SK-N-SH treated with all-trans-retinoic acid at 6 μM for 48 hours (cell line): ENCODE results near the gene PRPF38A.
"Not testable (repeated sequence)": the region's sequence is repeated elsewhere in the genome, so short reads cannot be mapped to it uniquely, and the experiment has no call there.

Source experiments
- ATAC-seq: fragments of 200-7000 bp; cut with Tn5 transposase; 3 replicates; pipeline ENCODE4 v1.9.1; 2020; ENCODE audit warnings: mild to moderate bottlenecking, moderate library complexity
- ARNTL ChIP-seq: fragments of 450-650 bp; formaldehyde crosslinking; IDR thresholded peaks from 2 replicates; pipeline ENCODE4 v1.5.0; 2020; ENCODE audit warnings: low read depth, mild to moderate bottlenecking, moderate library complexity, borderline replicate concordance
- BACH2 ChIP-seq: fragments of 250-450 bp; sonication (Bioruptor Pico); IDR thresholded peaks from 2 replicates; pipeline ENCODE4 v1.9.0; 2021; ENCODE audit warnings: mild to moderate bottlenecking, borderline replicate concordance
- CSDC2 ChIP-seq: fragments of 250-450 bp; sonication (Bioruptor Pico); IDR thresholded peaks from 2 replicates; pipeline ENCODE4 v1.5.0; 2020; ENCODE audit warnings: mild to moderate bottlenecking, moderate library complexity
- CSRNP3 ChIP-seq: fragments of 250-450 bp; sonication (Bioruptor Pico); IDR thresholded peaks from 2 replicates; pipeline ENCODE4 v1.5.1; 2021; ENCODE audit warnings: mild to moderate bottlenecking, moderate library complexity
- ESRRG ChIP-seq: fragments of 250-450 bp; sonication (Bioruptor Pico); IDR thresholded peaks from 2 replicates; pipeline ENCODE4 v1.6.1; 2021; ENCODE audit warnings: mild to moderate bottlenecking
- ISL1 ChIP-seq: fragments of 250-450 bp; sonication (Bioruptor Pico); IDR thresholded peaks from 2 replicates; pipeline ENCODE4 v2.1.2; 2022; ENCODE audit warnings: mild to moderate bottlenecking, moderate library complexity
- OSR1 ChIP-seq: fragments of 250-450 bp; sonication (Bioruptor Pico); IDR thresholded peaks from 2 replicates; pipeline ENCODE4 v1.8.0; 2022; ENCODE audit warnings: moderate library complexity, mild to moderate bottlenecking, inconsistent platforms
- PATZ1 ChIP-seq: fragments of 250-450 bp; sonication (Bioruptor Pico); IDR thresholded peaks from 2 replicates; pipeline ENCODE4 v1.8.0; 2020; ENCODE audit warnings: mild to moderate bottlenecking, moderate library complexity, borderline replicate concordance
- POU6F1 ChIP-seq: fragments of 250-450 bp; sonication (Bioruptor Pico); IDR thresholded peaks from 2 replicates; pipeline ENCODE4 v1.8.0; 2021; ENCODE audit warnings: low read depth, mild to moderate bottlenecking, moderate library complexity, borderline replicate concordance
- RARB ChIP-seq: fragments of 250-450 bp; sonication (Bioruptor Pico); IDR thresholded peaks from 2 replicates; pipeline ENCODE4 v1.8.0; 2021; ENCODE audit warnings: mild to moderate bottlenecking, moderate library complexity
- SNAI2 ChIP-seq: fragments of 250-450 bp; sonication (Bioruptor Pico); IDR thresholded peaks from 2 replicates; pipeline ENCODE4 v1.5.0; 2020; ENCODE audit warnings: mild to moderate bottlenecking, moderate library complexity
- TOX ChIP-seq: fragments of 250-450 bp; sonication (Bioruptor Pico); IDR thresholded peaks from 2 replicates; pipeline ENCODE4 v1.8.0; 2021; ENCODE audit warnings: mild to moderate bottlenecking, moderate library complexity, borderline replicate concordance
- TSHZ2 ChIP-seq: fragments of 250-450 bp; sonication (Bioruptor Pico); IDR thresholded peaks from 2 replicates; pipeline ENCODE4 v1.5.0; 2020; ENCODE audit warnings: mild to moderate bottlenecking, moderate library complexity
- ZFP30 ChIP-seq: fragments of 450-650 bp; formaldehyde crosslinking; IDR thresholded peaks from 2 replicates; pipeline ENCODE4 v1.5.0; 2022; ENCODE audit warnings: mild to moderate bottlenecking, moderate library complexity
- ZNF565 ChIP-seq: fragments of 450-650 bp; formaldehyde crosslinking; conservative IDR thresholded peaks from 2 replicates; pipeline ENCODE4 v1.5.0; 2020; ENCODE audit warnings: low read depth, mild to moderate bottlenecking, moderate library complexity
- ZNF70 ChIP-seq: fragments of 450-650 bp; formaldehyde crosslinking; IDR thresholded peaks from 2 replicates; pipeline ENCODE4 v1.5.0; 2020; ENCODE audit warnings: mild to moderate bottlenecking, moderate library complexity

PRPF38A gene

GRCh38 chr1:52366517-52366827, 37.9 kb upstream of the PRPF38A start (continued):
- TF ChIP-seq TSHZ2 (CRISPR knock-in tag) (no peak), CSDC2 (CRISPR knock-in tag) (no peak), ZFP30 (CRISPR knock-in tag) (no peak), SNAI2 (no peak), PATZ1 (CRISPR knock-in tag) (no peak), ARNTL (CRISPR knock-in tag) (no peak), BACH2 (no peak)
- TF ChIP-seq, all 23 proteins: peak for 0

GRCh38 chr1:52367272-52367671, 37.1 kb upstream of the PRPF38A start:
- TF ChIP-seq PATZ1 (CRISPR knock-in tag): no peak
- no peak for TF ChIP-seq ISL1 (CRISPR knock-in tag)
- ATAC-seq: no peak

GRCh38 chr1:52368383-52369172, 35.8 kb upstream of the PRPF38A start:
- ATAC-seq: peak; percentile 16
- no peak for TF ChIP-seq RARB (CRISPR knock-in tag)
- no peak for TF ChIP-seq ESRRG
- TF ChIP-seq ZNF565 (CRISPR knock-in tag): no peak
- no peak for TF ChIP-seq OSR1 (CRISPR knock-in tag)
- TF ChIP-seq POU6F1: no peak
- TF ChIP-seq CSDC2 (CRISPR knock-in tag): no peak

- ATAC-seq: not testable (repeated sequence)
These were observed 34.6 kb upstream of the PRPF38A start for GRCh38 chr1:52369851-52370250.

GRCh38 chr1:52385376-52385775, 19.0 kb upstream of the PRPF38A start:
- ATAC-seq: no peak

More at GRCh38 chr1:52385376-52385775, 19.0 kb upstream of the PRPF38A start:
- TF ChIP-seq TOX (CRISPR knock-in tag) (no peak), BACH2 (no peak), CSRNP3 (CRISPR knock-in tag) (no peak), ZNF70 (CRISPR knock-in tag) (no peak), PATZ1 (CRISPR knock-in tag) (no peak), ISL1 (CRISPR knock-in tag) (no peak)
